Brain microvascular endothelial cell (primary cell): ENCODE results near the gene GALNT18.

Experiments used
- DNase-seq: peaks from one replicate; pipeline ENCODE4 v3.0.0-alpha.2; 2020
- H3K27ac ChIP-seq: fragments of 250-450 bp; sonication (Bioruptor Pico); 2 replicates; pipeline ENCODE4 v1.5.1; 2020; ENCODE audit warnings: mild to moderate bottlenecking, moderate library complexity
- H3K27me3 ChIP-seq: fragments of 250-450 bp; sonication (Bioruptor Pico); replicated peaks from 2 replicates; pipeline ENCODE4 v1.5.1; 2020; ENCODE audit warnings: mild to moderate bottlenecking
- H3K36me3 ChIP-seq: fragments of 250-450 bp; sonication (Bioruptor Pico); replicated peaks from 2 replicates; pipeline ENCODE4 v1.5.1; 2020; ENCODE audit warnings: mild to moderate bottlenecking
- H3K4me3 ChIP-seq: 2 replicates; pipeline ENCODE4 v1.5.1; 2011; ENCODE audit warnings: low read depth, mild to moderate bottlenecking, control low read depth, low read length, moderate library complexity
- in situ Hi-C: cut with HindIII; loops from 2 replicates; pipeline ENCODE4 v1.10.0; 2017; ENCODE audit warnings: low sequenced_read_pairs, low pct_ligation_motif_present
- TF ChIP-seq, protein P1 (sequence below): IDR thresholded peaks from 2 replicates; pipeline ENCODE4 v1.5.1; 2011; ENCODE audit warnings: low read depth, mild to moderate bottlenecking, moderate library complexity, low read length, control low read depth, inconsistent platforms; ENCODE audit errors: missing control alignments

GALNT18 gene

DNA sequence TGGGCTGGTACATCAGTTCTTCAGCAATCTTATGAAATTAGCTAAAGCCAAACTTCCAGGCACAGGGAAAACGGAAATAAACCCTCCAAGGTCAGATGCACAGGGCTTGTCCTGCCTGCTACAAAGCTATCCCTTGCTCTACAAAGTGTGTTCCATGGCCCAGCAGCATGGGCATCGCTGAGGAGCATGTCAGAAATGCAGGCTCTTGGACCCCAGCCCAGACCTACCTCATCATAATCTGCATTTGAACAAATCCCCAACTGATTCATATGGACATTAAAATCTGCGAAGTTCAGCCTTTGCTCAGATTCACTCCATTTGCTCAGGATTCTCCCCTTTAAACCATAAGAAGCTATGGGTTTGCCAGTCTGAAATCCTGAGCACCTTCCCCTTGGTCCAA lies 139.1 kb downstream of the GALNT18 start:
- Histone ChIP-seq H3K27me3 (no peaks in the 10 kb centered on the region), H3K27ac (no peak overlapping the region), H3K4me3 (no peak overlapping the region), H3K36me3 (no peaks in the 10 kb centered on the region)
- in situ Hi-C loops = no loop called here
- TF ChIP-seq, protein P1, sequence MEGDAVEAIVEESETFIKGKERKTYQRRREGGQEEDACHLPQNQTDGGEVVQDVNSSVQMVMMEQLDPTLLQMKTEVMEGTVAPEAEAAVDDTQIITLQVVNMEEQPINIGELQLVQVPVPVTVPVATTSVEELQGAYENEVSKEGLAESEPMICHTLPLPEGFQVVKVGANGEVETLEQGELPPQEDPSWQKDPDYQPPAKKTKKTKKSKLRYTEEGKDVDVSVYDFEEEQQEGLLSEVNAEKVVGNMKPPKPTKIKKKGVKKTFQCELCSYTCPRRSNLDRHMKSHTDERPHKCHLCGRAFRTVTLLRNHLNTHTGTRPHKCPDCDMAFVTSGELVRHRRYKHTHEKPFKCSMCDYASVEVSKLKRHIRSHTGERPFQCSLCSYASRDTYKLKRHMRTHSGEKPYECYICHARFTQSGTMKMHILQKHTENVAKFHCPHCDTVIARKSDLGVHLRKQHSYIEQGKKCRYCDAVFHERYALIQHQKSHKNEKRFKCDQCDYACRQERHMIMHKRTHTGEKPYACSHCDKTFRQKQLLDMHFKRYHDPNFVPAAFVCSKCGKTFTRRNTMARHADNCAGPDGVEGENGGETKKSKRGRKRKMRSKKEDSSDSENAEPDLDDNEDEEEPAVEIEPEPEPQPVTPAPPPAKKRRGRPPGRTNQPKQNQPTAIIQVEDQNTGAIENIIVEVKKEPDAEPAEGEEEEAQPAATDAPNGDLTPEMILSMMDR = no peak
- DNase-seq = no peak

DNA sequence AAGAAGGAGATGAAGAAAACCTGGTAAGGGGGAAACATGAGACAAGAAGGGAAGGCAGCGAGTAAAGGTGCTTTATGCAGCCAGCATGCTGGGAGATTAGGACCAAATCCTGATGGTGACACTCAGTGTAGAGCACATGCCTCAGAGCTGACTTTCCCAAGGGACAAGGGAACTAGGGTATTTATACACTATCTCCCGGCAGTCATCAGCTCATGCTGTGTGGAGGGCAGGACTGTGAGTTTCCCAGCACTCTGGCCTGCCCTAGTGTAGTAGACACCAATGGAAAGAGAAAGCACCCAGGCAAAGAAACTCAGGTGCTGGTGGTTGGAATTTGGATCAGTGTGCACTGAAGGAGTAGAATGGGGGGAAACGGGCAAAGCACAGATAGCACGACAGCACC lies 140.4 kb downstream of the GALNT18 start:
- Histone ChIP-seq H3K4me3 (no peak overlapping the region), H3K27me3 (no peaks in the 10 kb centered on the region), H3K36me3 (no peaks in the 10 kb centered on the region), H3K27ac (no peak overlapping the region)
- no peak for DNase-seq
- TF ChIP-seq, protein P1 = no peak
- in situ Hi-C loops = no loop called here

DNA sequence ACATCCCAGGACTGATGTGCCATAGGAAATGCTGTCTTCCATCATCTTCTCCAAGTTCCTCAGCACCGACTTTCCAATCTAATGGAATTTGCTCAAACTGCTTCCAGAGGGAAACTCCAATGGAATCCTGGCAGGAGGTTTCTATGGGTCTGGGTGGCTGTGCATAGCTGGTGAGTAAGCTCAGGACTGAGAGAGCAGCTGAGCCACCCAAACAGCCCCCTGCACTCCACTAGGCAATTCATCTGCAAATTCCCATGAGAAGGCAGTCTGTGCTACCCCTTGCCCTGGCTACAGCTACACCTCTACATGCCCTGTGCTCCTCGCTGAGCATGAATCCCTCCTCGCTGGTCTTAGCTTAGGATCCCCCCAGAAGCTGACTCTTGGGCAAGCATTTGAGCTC lies 140.8 kb downstream of the GALNT18 start:
- DNase-seq = no peak
- TF ChIP-seq, protein P1 = no peak
- H3K27me3 ChIP-seq = no peaks in the 10 kb centered on the region

DNA sequence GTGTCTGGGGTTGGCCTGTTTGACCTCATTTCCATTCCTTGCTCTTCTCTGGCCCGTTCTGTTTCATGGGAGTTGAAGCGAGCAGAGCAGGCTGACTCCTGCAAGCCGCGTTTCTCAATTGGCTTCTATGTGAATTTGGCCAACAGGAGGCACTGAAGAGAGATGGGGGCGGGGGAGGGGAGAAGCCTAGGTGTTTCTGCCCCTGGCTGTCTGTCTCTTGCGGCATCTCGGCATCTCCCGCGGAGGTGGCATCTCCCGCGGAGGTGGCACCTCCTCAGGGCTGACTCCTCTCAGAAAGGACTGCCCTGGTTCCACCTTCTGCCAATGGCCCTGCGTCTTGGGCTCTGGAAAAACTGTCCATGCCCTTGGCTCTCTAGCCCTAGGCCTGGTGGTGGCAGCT lies 143.1 kb downstream of the GALNT18 start:
- in situ Hi-C loops = no loop called here
- Histone ChIP-seq H3K27ac (no peak overlapping the region), H3K4me3 (no peak overlapping the region), H3K27me3 (no peaks in the 10 kb centered on the region), H3K36me3 (no peaks in the 10 kb centered on the region)
- no peak for DNase-seq
- TF ChIP-seq, protein P1 = no peak

More for the DNA sequence above, 140.8 kb downstream of the GALNT18 start:
- no peaks in the 10 kb centered on the region for H3K36me3 ChIP-seq
- no peak overlapping the region for H3K4me3 ChIP-seq
- no peak overlapping the region for H3K27ac ChIP-seq
- in situ Hi-C loops = no loop called here

DNA sequence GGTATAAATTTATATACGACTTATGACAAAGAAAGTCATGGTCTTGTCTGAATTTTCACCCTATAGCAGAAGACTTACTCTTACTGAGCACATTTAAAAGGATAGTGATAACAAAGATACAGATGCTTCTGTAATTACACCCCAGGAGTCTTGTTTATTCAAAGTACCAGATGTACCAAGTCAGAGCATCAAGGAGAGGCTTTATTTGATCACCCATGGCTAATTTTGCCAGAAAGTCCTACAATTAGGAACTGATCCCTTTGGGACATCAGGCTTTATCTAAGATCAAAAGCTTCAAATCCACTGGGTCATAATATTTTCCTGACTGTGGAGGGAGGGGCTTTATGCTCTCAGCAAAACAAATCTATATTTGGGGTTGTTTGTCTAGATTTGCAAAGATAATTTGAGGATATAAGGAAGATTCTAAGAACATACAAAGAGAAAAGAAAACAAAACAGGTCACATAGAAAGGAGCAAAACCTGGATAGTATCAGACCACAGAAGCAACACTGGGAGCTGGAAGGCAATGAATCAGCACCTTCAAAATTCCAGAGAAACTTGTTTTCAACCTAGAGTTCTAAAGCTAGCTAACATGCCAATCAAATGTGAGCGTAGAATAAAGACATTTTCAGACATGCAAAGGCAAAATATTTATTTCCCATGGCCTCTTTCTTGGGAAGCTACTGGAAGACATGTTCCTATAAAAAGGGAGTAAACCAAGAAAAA lies 143.9 kb downstream of the GALNT18 start:
- no peaks in the 10 kb centered on the region for H3K36me3 ChIP-seq
- in situ Hi-C loops = no loop called here
- H3K27me3 ChIP-seq = no peaks in the 10 kb centered on the region

More for the DNA sequence above, 143.9 kb downstream of the GALNT18 start:
- TF ChIP-seq, protein P1 = no peak
- no peak for DNase-seq
- H3K4me3 ChIP-seq = no peak overlapping the region
- no peak overlapping the region for H3K27ac ChIP-seq
